IMR-90 (cell line): ENCODE data around the gene IP6K3. TPM values are rescaled to one million over a fixed set of nuclear protein-coding genes. Genes with fewer than 3 reads are reported as not detected.

Experiments used
- ATAC-seq: fragments of 200-7000 bp; cut with Tn5 transposase; 2 replicates; pipeline ENCODE4 v1.9.1; 2020; ENCODE audit warnings: low read depth, mild to moderate bottlenecking, moderate library complexity
- BruUV-seq: library from RNA; stranded (reverse); fragments of 400-500 nt; replicated peaks from 2 replicates; lab custom pipeline; 2021; lab: Mats Ljungman, UMichigan
- CTCF ChIA-PET: fragments of 300-600 bp; formaldehyde crosslinking; extraction: SDS; loops from one replicate; lab custom pipeline; 2021; ENCODE audit warnings: antibody characterized with exemption; lab: Yijun Ruan, JAX
- POLR2A ChIA-PET: fragments of 300-600 bp; sonication (Branson Sonifier 250); formaldehyde crosslinking; loops from one replicate; lab custom pipeline; 2022; ENCODE audit warnings: antibody characterized with exemption; ENCODE audit not compliant: unreplicated experiment; lab: Charles Lee
- DNase-seq: peaks from one replicate; pipeline ENCODE4 v3.0.0; 2013
- H2AFZ ChIP-seq: replicated peaks from 2 replicates; pipeline ENCODE3; 2013; ENCODE audit warnings: low read length, mild to moderate bottlenecking; ENCODE audit not compliant: poor library complexity
- H2AK5ac ChIP-seq: 2 replicates; pipeline ENCODE4 v1.6.1; 2013; ENCODE audit warnings: low read depth, low read length, inconsistent platforms
- H2AK9ac ChIP-seq: replicated peaks from 2 replicates; pipeline ENCODE3; 2013; ENCODE audit warnings: mild to moderate bottlenecking, low read depth, low read length, moderate library complexity; ENCODE audit not compliant: poor library complexity
- H2BK120ac ChIP-seq: 2 replicates; pipeline ENCODE4 v1.6.1; 2013; ENCODE audit warnings: low read depth, low read length, inconsistent platforms
- H2BK15ac ChIP-seq: 3 replicates; pipeline ENCODE4 v1.6.1; 2013; ENCODE audit warnings: low read depth, low read length, inconsistent platforms
- H2BK20ac ChIP-seq: 2 replicates; pipeline ENCODE4 v1.6.1; 2013; ENCODE audit warnings: low read depth, mild to moderate bottlenecking, inconsistent platforms, low read length, moderate library complexity
- H2BK5ac ChIP-seq: 2 replicates; pipeline ENCODE4 v1.6.1; 2013; ENCODE audit warnings: mild to moderate bottlenecking, low read depth, low read length, inconsistent platforms; ENCODE audit not compliant: poor library complexity, severe bottlenecking
- H3K14ac ChIP-seq: replicated peaks from 2 replicates; pipeline ENCODE4 v1.6.1; 2013; ENCODE audit warnings: low read depth, low read length, inconsistent platforms
- H3K18ac ChIP-seq: 2 replicates; pipeline ENCODE4 v1.6.1; 2013; ENCODE audit warnings: low read depth, low read length, control low read depth
- H3K23ac ChIP-seq: 2 replicates; pipeline ENCODE4 v1.6.1; 2013; ENCODE audit warnings: low read depth, low read length, inconsistent platforms
- H3K27ac ChIP-seq: 2 replicates; pipeline ENCODE4 v1.5.1; 2013; ENCODE audit warnings: mild to moderate bottlenecking, control low read depth, low read length; ENCODE audit not compliant: insufficient read depth
- H3K27me3 ChIP-seq: 2 replicates; pipeline ENCODE4 v1.6.1; 2013; ENCODE audit warnings: low read length; ENCODE audit not compliant: control insufficient read depth, insufficient read depth
- H3K36me3 ChIP-seq: 2 replicates; pipeline ENCODE4 v1.6.1; 2013; ENCODE audit warnings: low read length, mixed read lengths; ENCODE audit not compliant: control insufficient read depth, insufficient read depth
- H3K4ac ChIP-seq: 2 replicates; pipeline ENCODE4 v1.6.1; 2013; ENCODE audit warnings: low read depth, low read length, inconsistent platforms
- H3K4me1 ChIP-seq: 2 replicates; pipeline ENCODE4 v1.6.1; 2013; ENCODE audit warnings: low read length, mixed read lengths; ENCODE audit not compliant: control insufficient read depth, insufficient read depth
- H3K4me2 ChIP-seq: 2 replicates; pipeline ENCODE4 v1.6.1; 2013; ENCODE audit warnings: low read depth, mild to moderate bottlenecking, control low read depth, low read length, moderate library complexity
- H3K4me3 ChIP-seq: 2 replicates; pipeline ENCODE4 v1.5.1; 2013; ENCODE audit warnings: low read depth, mild to moderate bottlenecking, control low read depth, low read length, moderate library complexity; ENCODE audit not compliant: insufficient read depth
- H3K56ac ChIP-seq: 2 replicates; pipeline ENCODE4 v1.6.1; 2013; ENCODE audit warnings: low read length, inconsistent platforms; ENCODE audit not compliant: insufficient read depth; ENCODE audit errors: extremely low read depth
- H3K79me1 ChIP-seq, 2 experiments: 2 replicates each; pipeline ENCODE4 v1.6.1; 2013; ENCODE audit warnings: low read length in 2 of 2, inconsistent platforms in 1 of 2, low read depth in 1 of 2
- H3K9ac ChIP-seq: 2 replicates; pipeline ENCODE4 v1.6.1; 2013; ENCODE audit warnings: low read depth, low read length, control low read depth
- H3K9me1 ChIP-seq: 2 replicates; pipeline ENCODE4 v1.6.1; 2013; ENCODE audit warnings: low read length, inconsistent platforms; ENCODE audit not compliant: insufficient read depth
- H3K9me3 ChIP-seq: 2 replicates; pipeline ENCODE4 v1.6.1; 2013; ENCODE audit warnings: low read length; ENCODE audit not compliant: control insufficient read depth, insufficient read depth
- H4K20me1 ChIP-seq: 2 replicates; pipeline ENCODE4 v1.6.1; 2013; ENCODE audit warnings: low read length, inconsistent platforms; ENCODE audit not compliant: insufficient read depth
- H4K5ac ChIP-seq: 2 replicates; pipeline ENCODE4 v1.6.1; 2013; ENCODE audit warnings: mild to moderate bottlenecking, low read depth, low read length, control low read depth
- H4K8ac ChIP-seq, 2 experiments: 2 replicates each; pipeline ENCODE4 v1.6.1; 2013; ENCODE audit warnings: low read depth in 2 of 2, low read length in 2 of 2, control low read depth in 1 of 2, inconsistent platforms in 1 of 2
- H4K91ac ChIP-seq: 2 replicates; pipeline ENCODE4 v1.6.1; 2013; ENCODE audit warnings: low read depth, low read length, inconsistent platforms; ENCODE audit not compliant: insufficient read depth
- BHLHE40 ChIP-seq: fragments of 150-350 bp; IDR thresholded peaks from 2 replicates; pipeline ENCODE4 v1.6.1; 2016; ENCODE audit warnings: mild to moderate bottlenecking, low read depth, low read length
- CEBPB ChIP-seq: IDR thresholded peaks from 2 replicates; pipeline ENCODE4 v1.6.1; 2012; ENCODE audit warnings: low read depth, low read length, improper control_type of control experiment
- CHD1 ChIP-seq: IDR thresholded peaks from 2 replicates; pipeline ENCODE4 v1.6.1; 2012; ENCODE audit warnings: low read depth, low read length, improper control_type of control experiment
- FOS ChIP-seq: fragments of 150-350 bp; IDR thresholded peaks from 2 replicates; pipeline ENCODE4 v1.6.1; 2016; ENCODE audit warnings: low read depth, low read length
- MAZ ChIP-seq: IDR thresholded peaks from 2 replicates; pipeline ENCODE4 v1.6.1; 2012; ENCODE audit warnings: low read depth, mild to moderate bottlenecking, low read length, improper control_type of control experiment, moderate library complexity, borderline replicate concordance
- MXI1 ChIP-seq: IDR thresholded peaks from 2 replicates; pipeline ENCODE4 v1.6.1; 2012; ENCODE audit warnings: low read depth, mild to moderate bottlenecking, low read length, moderate library complexity, borderline replicate concordance
- NFE2L2 ChIP-seq: fragments of 150-350 bp; IDR thresholded peaks from 2 replicates; pipeline ENCODE4 v1.6.1; 2016; ENCODE audit warnings: low read depth, mild to moderate bottlenecking, low read length
- RAD21 ChIP-seq: IDR thresholded peaks from 2 replicates; pipeline ENCODE4 v1.6.1; 2012; ENCODE audit warnings: low read length, improper control_type of control experiment
- RCOR1 ChIP-seq: IDR thresholded peaks from 2 replicates; pipeline ENCODE4 v1.6.1; 2012; ENCODE audit warnings: mild to moderate bottlenecking, low read length, improper control_type of control experiment; ENCODE audit not compliant: insufficient replicate concordance
- RFX5 ChIP-seq: IDR thresholded peaks from 2 replicates; pipeline ENCODE4 v1.8.0; 2012; ENCODE audit warnings: low read depth, mild to moderate bottlenecking, low read length, moderate library complexity
- SMC3 ChIP-seq: fragments of 150-350 bp; IDR thresholded peaks from 2 replicates; pipeline ENCODE4 v1.6.1; 2016; ENCODE audit warnings: low read depth, mild to moderate bottlenecking, antibody characterized with exemption, low read length, moderate library complexity
- WGBS, 2 experiments: methylation state at CpG; one replicate each; pipeline versions ENCODE4 v1.1.5 to v1.1.7; 2013; ENCODE audit warnings: missing lambda C conversion rate in 2 of 2; ENCODE audit not compliant: insufficient read length in 1 of 2; ENCODE audit errors: extremely low coverage in 2 of 2; 5-methylcytosine and 5-hydroxymethylcytosine counted together
- dilution Hi-C: fragments of 300-500 bp; cut with HindIII; formaldehyde crosslinking; loops from one replicate; pipeline ENCODE4 v1.14.3; 2018; ENCODE audit warnings: low sequenced_read_pairs; ENCODE audit not compliant: unreplicated experiment
- in situ Hi-C: fragments of 300-500 bp; cut with MboI; formaldehyde crosslinking; loops from 3 replicates; pipeline ENCODE4 v1.14.3; 2019; ENCODE audit warnings: low sequenced_read_pairs, inconsistent platforms, mixed read lengths
- intact Hi-C: fragments of 100-400 bp; cut with micrococcal nuclease; formaldehyde crosslinking; loops from 2 replicates; pipeline ENCODE4 v1.10.0; 2022
- polyA plus RNA-seq, 3 experiments: library from polyadenylated mRNA; depleted of rRNA; stranded (reverse); fragments of >200 nt; gene quantifications; 2 replicates each; pipeline ENCODE4 v1.2.3, GENCODE V29; 2012; ENCODE audit warnings: low replicate concordance in 1 of 3
- total RNA-seq: library from RNA; depleted of rRNA; stranded (reverse); fragments of >200 nt; gene quantifications from 2 replicates; pipeline ENCODE4 v1.2.3, GENCODE V29; 2012
- TF ChIP-seq, protein P1 (sequence below): fragments of 150-350 bp; IDR thresholded peaks from 2 replicates; pipeline ENCODE4 v1.6.1; 2017; ENCODE audit warnings: mild to moderate bottlenecking, antibody characterized with exemption, low read length, low read depth
- TF ChIP-seq, protein P2 (sequence below): conservative IDR thresholded peaks from 2 replicates; pipeline ENCODE4 v1.5.1; 2012; ENCODE audit warnings: mild to moderate bottlenecking, low read depth, low read length, improper control_type of control experiment
- TF ChIP-seq, protein P3 (sequence below): fragments of 150-350 bp; IDR thresholded peaks from 2 replicates; pipeline ENCODE4 v1.6.1; 2016; ENCODE audit warnings: low read depth, mild to moderate bottlenecking, low read length, moderate library complexity, borderline replicate concordance

Gene IP6K3
- total and polyA plus RNA-seq, 2 of the 4 experiments (the other 2 are of a cell fraction), result 0.18 to 0.51 TPM

DNA sequence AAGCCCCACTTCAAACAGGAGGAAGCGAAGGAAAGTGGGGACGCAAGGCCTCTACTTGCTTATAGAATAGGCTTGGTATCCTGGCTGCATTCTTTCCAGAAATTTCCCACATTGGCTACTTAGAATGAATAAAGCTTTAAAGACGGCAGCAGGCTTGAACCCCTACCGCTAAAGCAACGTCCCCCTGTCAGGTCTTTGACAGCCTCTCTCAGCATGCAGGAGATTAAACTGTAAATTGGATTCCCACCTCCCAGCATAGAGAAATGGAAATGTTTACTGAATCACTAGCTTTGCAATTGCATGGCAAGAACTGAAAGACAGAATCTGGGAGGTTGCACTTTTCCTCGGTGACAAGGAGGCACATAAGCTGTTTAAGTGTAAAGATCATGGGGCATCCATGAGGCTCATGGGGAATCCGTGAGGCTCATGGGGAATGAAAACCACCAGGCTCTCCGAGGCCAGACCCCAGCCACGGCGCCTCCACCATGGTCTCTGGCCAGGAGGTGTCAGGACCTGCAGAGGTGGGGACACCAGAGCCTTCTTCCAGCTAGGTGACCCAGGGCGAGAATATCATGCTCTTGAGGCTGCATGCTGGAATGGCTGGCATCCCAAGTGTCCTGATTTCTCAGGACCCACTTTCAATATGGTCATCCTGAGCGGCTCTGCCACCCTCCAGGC lies 31.9 kb upstream of the IP6K3 start:
- dilution Hi-C loops, result no loop called here
- no peak overlapping the region for H3K4me2 ChIP-seq
- in situ Hi-C loops, result no loop called here
- H3K36me3 ChIP-seq, result peaks cover 83% of the 10 kb centered on the region
- TF ChIP-seq, protein P1, sequence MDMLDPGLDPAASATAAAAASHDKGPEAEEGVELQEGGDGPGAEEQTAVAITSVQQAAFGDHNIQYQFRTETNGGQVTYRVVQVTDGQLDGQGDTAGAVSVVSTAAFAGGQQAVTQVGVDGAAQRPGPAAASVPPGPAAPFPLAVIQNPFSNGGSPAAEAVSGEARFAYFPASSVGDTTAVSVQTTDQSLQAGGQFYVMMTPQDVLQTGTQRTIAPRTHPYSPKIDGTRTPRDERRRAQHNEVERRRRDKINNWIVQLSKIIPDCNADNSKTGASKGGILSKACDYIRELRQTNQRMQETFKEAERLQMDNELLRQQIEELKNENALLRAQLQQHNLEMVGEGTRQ, result no peak
- TF ChIP-seq BHLHE40 (no peak), MAZ (no peak), RAD21 (no peak), RCOR1 (no peak), MXI1 (no peak), CHD1 (no peak), NFE2L2 (no peak), SMC3 (no peak), CEBPB (no peak), RFX5 (no peak), FOS (no peak)
- TF ChIP-seq, protein P2, sequence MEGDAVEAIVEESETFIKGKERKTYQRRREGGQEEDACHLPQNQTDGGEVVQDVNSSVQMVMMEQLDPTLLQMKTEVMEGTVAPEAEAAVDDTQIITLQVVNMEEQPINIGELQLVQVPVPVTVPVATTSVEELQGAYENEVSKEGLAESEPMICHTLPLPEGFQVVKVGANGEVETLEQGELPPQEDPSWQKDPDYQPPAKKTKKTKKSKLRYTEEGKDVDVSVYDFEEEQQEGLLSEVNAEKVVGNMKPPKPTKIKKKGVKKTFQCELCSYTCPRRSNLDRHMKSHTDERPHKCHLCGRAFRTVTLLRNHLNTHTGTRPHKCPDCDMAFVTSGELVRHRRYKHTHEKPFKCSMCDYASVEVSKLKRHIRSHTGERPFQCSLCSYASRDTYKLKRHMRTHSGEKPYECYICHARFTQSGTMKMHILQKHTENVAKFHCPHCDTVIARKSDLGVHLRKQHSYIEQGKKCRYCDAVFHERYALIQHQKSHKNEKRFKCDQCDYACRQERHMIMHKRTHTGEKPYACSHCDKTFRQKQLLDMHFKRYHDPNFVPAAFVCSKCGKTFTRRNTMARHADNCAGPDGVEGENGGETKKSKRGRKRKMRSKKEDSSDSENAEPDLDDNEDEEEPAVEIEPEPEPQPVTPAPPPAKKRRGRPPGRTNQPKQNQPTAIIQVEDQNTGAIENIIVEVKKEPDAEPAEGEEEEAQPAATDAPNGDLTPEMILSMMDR, result no peak
- TF ChIP-seq, protein P3, sequence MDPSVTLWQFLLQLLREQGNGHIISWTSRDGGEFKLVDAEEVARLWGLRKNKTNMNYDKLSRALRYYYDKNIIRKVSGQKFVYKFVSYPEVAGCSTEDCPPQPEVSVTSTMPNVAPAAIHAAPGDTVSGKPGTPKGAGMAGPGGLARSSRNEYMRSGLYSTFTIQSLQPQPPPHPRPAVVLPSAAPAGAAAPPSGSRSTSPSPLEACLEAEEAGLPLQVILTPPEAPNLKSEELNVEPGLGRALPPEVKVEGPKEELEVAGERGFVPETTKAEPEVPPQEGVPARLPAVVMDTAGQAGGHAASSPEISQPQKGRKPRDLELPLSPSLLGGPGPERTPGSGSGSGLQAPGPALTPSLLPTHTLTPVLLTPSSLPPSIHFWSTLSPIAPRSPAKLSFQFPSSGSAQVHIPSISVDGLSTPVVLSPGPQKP, result no peak
- H3K79me1 ChIP-seq, result peaks cover 28 to 64% of the 10 kb centered on the region in 2 experiments
- ChIA-PET CTCF (interaction anchor here (0.6 to 1.9 kb wide), 2 partner anchors 9 to 371 kb away, joined by 3 to 4 read pairs; no protein-coding TSS in a partner anchor), POLR2A (no interaction called here)
- H4K5ac ChIP-seq, result no peak overlapping the region
- peaks cover 15% of the 10 kb centered on the region for H3K4me1 ChIP-seq
- no peak overlapping the region for H3K23ac ChIP-seq
- H2BK15ac ChIP-seq, result no peak overlapping the region
- H4K8ac ChIP-seq, result no peak overlapping the region
- DNase-seq, result no peak
- H4K91ac ChIP-seq, result no peak overlapping the region
- 70% methylated on average over 4 of the region's 12 CpGs; no CpG with 5 or more reads in 1 of the 2 experiments for WGBS, 2 experiments
- H2AK5ac ChIP-seq, result no peak overlapping the region
- H3K27ac ChIP-seq, result no peak overlapping the region
- no peak for ATAC-seq
- no peak overlapping the region for H3K18ac ChIP-seq
- H2BK20ac ChIP-seq, result no peak overlapping the region
- no peak overlapping the region for H2BK120ac ChIP-seq
- intact Hi-C loops, result no loop called here
- no peak overlapping the region for H3K56ac ChIP-seq
- H2AK9ac ChIP-seq, result peak overlapping the region; percentile 37
- no peak overlapping the region for H3K9ac ChIP-seq
- H3K9me1 ChIP-seq, result peaks cover 14% of the 10 kb centered on the region
- H3K27me3 ChIP-seq, result no peaks in the 10 kb centered on the region
- H3K14ac ChIP-seq, result no peak overlapping the region
- no peak overlapping the region for H2BK5ac ChIP-seq
- BruUV-seq, result no TSS peak
- H3K4me3 ChIP-seq, result no peak overlapping the region
- H4K20me1 ChIP-seq, result no peaks in the 10 kb centered on the region
- no peaks in the 10 kb centered on the region for H3K9me3 ChIP-seq
- H3K4ac ChIP-seq, result no peak overlapping the region
- no peak overlapping the region for H2AFZ ChIP-seq
